HFF-Myc (cell line): Measurements from ENCODE around the gene PDP2.

ENCODE experiments used
- DNase-seq: peaks from one replicate; pipeline ENCODE4 v3.0.0-alpha.2; 2011; ENCODE audit warnings: low read depth; ENCODE audit errors: extremely low read depth
- H3K4me3 ChIP-seq: replicated peaks from 2 replicates; pipeline ENCODE4 v1.5.1; 2011; ENCODE audit warnings: low read depth, mild to moderate bottlenecking, control low read depth, low read length
- CTCF ChIP-seq: IDR thresholded peaks from 2 replicates; pipeline ENCODE4 v1.5.1; 2012; ENCODE audit warnings: mild to moderate bottlenecking, low read depth, low read length, control low read depth; ENCODE audit errors: missing control alignments

The PDP2 gene

GRCh38 chr16:66851166-66851964, 28.9 kb upstream of the PDP2 start:
- no peak for DNase-seq
- no peak for TF ChIP-seq CTCF
- H3K4me3 ChIP-seq, result no peak overlapping the region

- no peak for TF ChIP-seq CTCF
These were observed 26.8 kb upstream of the PDP2 start for GRCh38 chr16:66853261-66854139.

GRCh38 chr16:66856184-66856730, 24.1 kb upstream of the PDP2 start:
- H3K4me3 ChIP-seq, result no peak overlapping the region
- no peak for TF ChIP-seq CTCF
- DNase-seq, result no peak

More at GRCh38 chr16:66853261-66854139, 26.8 kb upstream of the PDP2 start:
- DNase-seq, result no peak
- no peak overlapping the region for H3K4me3 ChIP-seq

GRCh38 chr16:66856801-66857200, 23.5 kb upstream of the PDP2 start:
- no peak for TF ChIP-seq CTCF
- no peak overlapping the region for H3K4me3 ChIP-seq
- no peak for DNase-seq

- DNase-seq, result no peak
- no peak for TF ChIP-seq CTCF
- H3K4me3 ChIP-seq, result no peak overlapping the region
These were observed 22.9 kb upstream of the PDP2 start for GRCh38 chr16:66857437-66857836.

- no peak overlapping the region for H3K4me3 ChIP-seq
- no peak for TF ChIP-seq CTCF
- no peak for DNase-seq
These were observed 21.4 kb upstream of the PDP2 start for GRCh38 chr16:66858740-66859396.
